Mesendoderm (in vitro differentiated cells): ENCODE data around the gene FADS2. TPM values are rescaled to one million over a fixed set of nuclear protein-coding genes. Genes with fewer than 3 reads are reported as not detected.

Experiments used
- DNase-seq: peaks from one replicate; pipeline ENCODE4 v3.0.0; 2013
- H2AK5ac ChIP-seq: 2 replicates; pipeline ENCODE4 v1.6.1; 2013; ENCODE audit warnings: low read length, inconsistent platforms
- H2BK120ac ChIP-seq: 2 replicates; pipeline ENCODE4 v1.6.1; 2013; ENCODE audit warnings: low read depth, mild to moderate bottlenecking, low read length, moderate library complexity, mixed read lengths
- H2BK15ac ChIP-seq: replicated peaks from 2 replicates; pipeline ENCODE4 v1.6.1; 2013; ENCODE audit warnings: low read depth, mild to moderate bottlenecking, moderate library complexity
- H2BK5ac ChIP-seq: 2 replicates; pipeline ENCODE4 v1.6.1; 2013; ENCODE audit warnings: low read length, inconsistent platforms
- H3K18ac ChIP-seq: 2 replicates; pipeline ENCODE4 v1.6.1; 2013; ENCODE audit warnings: mild to moderate bottlenecking, low read length, mixed read lengths
- H3K23ac ChIP-seq: one replicate; pipeline ENCODE4 v1.6.1; 2013; ENCODE audit warnings: low read length
- H3K27ac ChIP-seq: 2 replicates; pipeline ENCODE4 v1.5.1; 2013; ENCODE audit warnings: low read depth, mild to moderate bottlenecking, inconsistent platforms, low read length, moderate library complexity
- H3K27me3 ChIP-seq: 2 replicates; pipeline ENCODE4 v1.6.1; 2013; ENCODE audit warnings: low read length, control low read depth, mild to moderate bottlenecking, inconsistent platforms; ENCODE audit not compliant: insufficient read depth, poor library complexity
- H3K36me3 ChIP-seq: 2 replicates; pipeline ENCODE4 v1.6.1; 2013; ENCODE audit warnings: low read length, inconsistent platforms; ENCODE audit not compliant: control insufficient read depth, insufficient read depth
- H3K4ac ChIP-seq: one replicate; pipeline ENCODE4 v1.6.1; 2013; ENCODE audit warnings: low read depth, mild to moderate bottlenecking, low read length, moderate library complexity
- H3K4me1 ChIP-seq: 2 replicates; pipeline ENCODE4 v1.6.1; 2013; ENCODE audit warnings: low read depth, low read length, inconsistent platforms; ENCODE audit not compliant: control insufficient read depth
- H3K4me2 ChIP-seq: 2 replicates; pipeline ENCODE4 v1.6.1; 2013; ENCODE audit warnings: low read length
- H3K4me3 ChIP-seq: 2 replicates; pipeline ENCODE4 v1.5.1; 2013; ENCODE audit warnings: mild to moderate bottlenecking, low read length
- H3K56ac ChIP-seq: one replicate; pipeline ENCODE4 v1.6.1; 2013; ENCODE audit warnings: low read length
- H3K79me1 ChIP-seq: 2 replicates; pipeline ENCODE4 v1.6.1; 2013; ENCODE audit warnings: low read length, inconsistent platforms
- H3K79me2 ChIP-seq: 2 replicates; pipeline ENCODE4 v1.6.1; 2013; ENCODE audit warnings: mild to moderate bottlenecking, low read length; ENCODE audit not compliant: control insufficient read depth, insufficient read depth
- H3K9ac ChIP-seq: 2 replicates; pipeline ENCODE4 v1.6.1; 2013; ENCODE audit warnings: low read length, inconsistent platforms
- H4K5ac ChIP-seq: one replicate; pipeline ENCODE4 v1.6.1; 2013; ENCODE audit warnings: low read length
- H4K8ac ChIP-seq: one replicate; pipeline ENCODE4 v1.6.1; 2013; ENCODE audit warnings: low read depth, mild to moderate bottlenecking, control low read depth, low read length, moderate library complexity
- WGBS: extraction: QIAGEN DNeasy Blood & Tissue Kit; methylation state at CpG from one replicate; pipeline ENCODE4 v1.1.7; 2013; ENCODE audit warnings: low lambda C conversion rate, missing lambda C conversion rate; ENCODE audit not compliant: insufficient coverage; ENCODE audit errors: extremely low coverage; 5-methylcytosine and 5-hydroxymethylcytosine counted together
- polyA plus RNA-seq, 2 experiments: library from polyadenylated mRNA; stranded (reverse); fragments of 200-250 nt; gene quantifications; one replicate each; pipeline ENCODE4 v1.2.3, GENCODE V29; 2013

Gene FADS2
- 493 TPM for polyA plus RNA-seq (2013, experiment 1 of 2)
- 506 TPM for polyA plus RNA-seq (2013, experiment 2 of 2)

DNA sequence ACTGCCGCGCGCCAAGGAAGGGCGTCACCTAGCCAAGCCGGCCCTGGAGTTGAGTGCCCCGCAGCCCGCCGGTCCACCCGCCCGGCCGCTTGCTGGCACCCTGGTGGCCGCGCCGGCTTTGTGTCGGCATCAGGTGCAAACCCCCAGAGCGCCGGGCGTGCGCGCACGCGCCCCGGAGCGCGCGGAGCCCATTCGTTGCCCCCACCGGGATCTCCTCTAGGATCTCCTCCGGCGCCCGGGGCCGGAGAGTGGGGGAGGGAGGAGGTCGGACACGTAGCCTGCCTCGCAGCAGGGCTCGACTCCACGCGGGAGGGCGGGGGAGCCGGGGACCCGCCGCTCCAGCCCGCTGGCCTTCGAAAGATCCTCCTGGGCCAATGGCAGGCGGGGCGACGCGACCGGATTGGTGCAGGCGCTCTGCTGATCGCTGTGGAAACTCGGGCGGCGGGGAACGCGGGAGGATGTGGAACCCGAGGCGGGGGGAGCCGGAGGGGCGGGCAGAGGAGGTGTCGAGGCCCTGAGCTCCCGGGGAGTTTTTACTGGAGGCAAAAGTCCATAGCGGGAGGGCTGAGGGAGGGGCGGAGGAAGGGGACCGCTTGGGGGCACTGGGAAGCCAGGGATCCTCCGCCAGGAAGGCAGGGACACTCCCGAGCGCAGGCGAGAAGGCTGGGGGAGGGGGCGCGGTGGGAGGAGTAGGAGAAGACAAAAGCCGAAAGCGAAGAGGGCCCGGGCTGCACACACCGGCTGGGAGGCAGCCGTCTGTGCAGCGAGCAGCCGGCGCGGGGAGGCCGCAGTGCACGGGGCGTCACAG is at the start of gene FADS2:
TSS of gene FADS2 (plus strand) at position 730 of the 808 bp plus-strand sequence. CDS start 91 bp downstream, outside the sequence.
- peak within 1 kb of the TSS; percentile 98 for H3K4me2 ChIP-seq
- peak within 1 kb of the TSS; percentile 78 for H2AK5ac ChIP-seq
- H3K18ac ChIP-seq = peak within 1 kb of the TSS; percentile 83
- H3K4me1 ChIP-seq = peaks cover 24% of the 10 kb centered on the region
- H2BK120ac ChIP-seq = peak within 1 kb of the TSS; percentile 84
- peak within 1 kb of the TSS; percentile 8 for H4K5ac ChIP-seq
- H4K8ac ChIP-seq = peak within 1 kb of the TSS; percentile 7
- H3K36me3 ChIP-seq = no peaks in the 10 kb centered on the region
- no peak within 1 kb of the TSS for H2BK15ac ChIP-seq
- H3K56ac ChIP-seq = peak within 1 kb of the TSS; percentile 100
- WGBS = no CpG with 5 or more reads among the region's 83 CpGs
- H3K79me1 ChIP-seq = peaks cover 24% of the 10 kb centered on the region
- H3K9ac ChIP-seq = peak within 1 kb of the TSS; percentile 100
- H3K4ac ChIP-seq = peak within 1 kb of the TSS; percentile 96
- H3K27me3 ChIP-seq = no peaks in the 10 kb centered on the region
- peak within 1 kb of the TSS; percentile 93 for H3K27ac ChIP-seq
- peak; percentile 98 for DNase-seq
- peak within 1 kb of the TSS; percentile 97 for H3K23ac ChIP-seq
- peak within 1 kb of the TSS; percentile 98 for H2BK5ac ChIP-seq
- peaks cover 46% of the 10 kb centered on the region for H3K79me2 ChIP-seq
- peak within 1 kb of the TSS; percentile 98 for H3K4me3 ChIP-seq

- Histone ChIP-seq H3K79me2 (no peaks in the 10 kb centered on the region), H2BK5ac (no peak overlapping the region), H2BK15ac (no peak overlapping the region), H3K23ac (no peak overlapping the region), H3K4me2 (no peak overlapping the region), H3K4me1 (no peaks in the 10 kb centered on the region), H3K4me3 (no peak overlapping the region), H3K27me3 (no peaks in the 10 kb centered on the region), H4K5ac (no peak overlapping the region), H2BK120ac (no peak overlapping the region), H3K27ac (no peak overlapping the region), H3K9ac (no peak overlapping the region), H3K36me3 (no peaks in the 10 kb centered on the region), H3K4ac (no peak overlapping the region), H4K8ac (no peak overlapping the region), H3K56ac (no peak overlapping the region), H3K79me1 (no peaks in the 10 kb centered on the region), H3K18ac (no peak overlapping the region), H2AK5ac (no peak overlapping the region)
- no peak for DNase-seq
- WGBS = no CpG with 5 or more reads among the region's 11 CpGs
Measured at GRCh38 chr11:61778357-61778886, 49.7 kb upstream of the FADS2 start.

GRCh38 chr11:61778920-61779650 is 49.0 kb upstream of the FADS2 start:
- Histone ChIP-seq H2BK120ac (no peak overlapping the region), H3K56ac (no peak overlapping the region), H2AK5ac (no peak overlapping the region), H3K4ac (no peak overlapping the region), H4K8ac (no peak overlapping the region), H3K4me2 (no peak overlapping the region), H2BK5ac (no peak overlapping the region), H3K23ac (no peak overlapping the region), H3K36me3 (no peaks in the 10 kb centered on the region), H3K9ac (no peak overlapping the region), H3K27ac (no peak overlapping the region), H2BK15ac (no peak overlapping the region), H3K18ac (no peak overlapping the region), H4K5ac (no peak overlapping the region), H3K27me3 (no peaks in the 10 kb centered on the region), H3K79me1 (no peaks in the 10 kb centered on the region), H3K4me3 (no peak overlapping the region), H3K79me2 (no peaks in the 10 kb centered on the region), H3K4me1 (no peaks in the 10 kb centered on the region)
- no CpG with 5 or more reads among the region's 24 CpGs for WGBS
- no peak for DNase-seq

DNA sequence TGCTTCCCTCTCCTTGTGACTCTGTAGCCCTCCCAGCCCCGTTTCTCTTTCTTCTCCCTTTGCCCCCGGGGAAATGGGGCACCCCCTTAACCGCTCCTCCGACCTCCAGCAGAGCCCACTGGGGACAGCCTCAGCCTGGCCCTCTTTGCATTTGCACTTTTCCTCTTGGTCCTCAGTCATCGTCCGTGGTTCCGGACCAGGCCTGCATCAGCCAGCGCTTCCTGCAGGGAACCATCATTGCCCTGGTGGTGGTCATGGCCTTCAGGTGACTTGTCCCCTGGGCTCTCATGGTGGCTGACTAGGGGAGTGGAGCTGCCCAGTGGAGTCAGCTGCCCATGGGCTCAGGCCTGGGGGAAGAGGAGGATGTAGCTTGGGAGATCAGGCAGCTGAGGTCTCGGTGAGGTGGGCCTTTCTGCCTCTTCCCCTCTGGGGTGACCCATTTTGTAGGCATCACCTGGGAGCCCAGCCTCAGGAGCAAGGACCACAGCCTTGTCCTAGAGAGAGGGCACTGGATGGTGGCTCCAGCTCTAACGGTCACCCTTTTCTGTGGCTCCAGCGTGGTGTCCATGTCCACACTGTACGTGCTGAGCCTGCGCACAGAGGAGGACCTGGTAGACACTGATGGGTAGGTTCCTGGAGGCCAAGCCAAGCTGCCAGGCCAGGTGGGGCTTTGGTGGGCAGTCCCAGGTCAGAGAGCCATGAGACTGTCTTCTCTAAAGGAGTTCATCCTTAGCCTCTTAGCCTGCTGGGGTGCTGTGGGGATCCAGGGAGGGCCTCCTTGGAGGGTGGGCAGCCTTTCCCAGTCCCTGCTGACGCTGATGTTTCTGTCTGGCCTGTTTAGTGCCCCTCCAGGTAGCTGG is 48.2 kb upstream of the FADS2 start:
- Histone ChIP-seq H3K79me1 (no peaks in the 10 kb centered on the region), H2BK5ac (no peak overlapping the region), H3K27me3 (no peaks in the 10 kb centered on the region), H2BK15ac (no peak overlapping the region), H3K4me2 (no peak overlapping the region), H3K4ac (no peak overlapping the region), H2AK5ac (no peak overlapping the region), H3K4me1 (no peaks in the 10 kb centered on the region), H3K79me2 (no peaks in the 10 kb centered on the region), H3K4me3 (no peak overlapping the region), H4K8ac (no peak overlapping the region), H4K5ac (no peak overlapping the region), H3K18ac (no peak overlapping the region), H3K9ac (no peak overlapping the region), H3K23ac (no peak overlapping the region), H2BK120ac (no peak overlapping the region), H3K36me3 (no peaks in the 10 kb centered on the region), H3K56ac (no peak overlapping the region), H3K27ac (no peak overlapping the region)
- WGBS = no CpG with 5 or more reads among the region's 14 CpGs
- DNase-seq = no peak

- Histone ChIP-seq H3K4me2 (no peak overlapping the region), H2AK5ac (no peak overlapping the region), H3K79me1 (no peaks in the 10 kb centered on the region), H3K4me1 (no peaks in the 10 kb centered on the region), H4K5ac (no peak overlapping the region), H2BK5ac (no peak overlapping the region), H3K9ac (no peak overlapping the region), H3K36me3 (no peaks in the 10 kb centered on the region), H3K23ac (no peak overlapping the region), H3K27ac (no peak overlapping the region), H3K27me3 (no peaks in the 10 kb centered on the region), H3K4ac (no peak overlapping the region), H3K56ac (no peak overlapping the region), H2BK15ac (no peak overlapping the region), H3K18ac (no peak overlapping the region), H3K79me2 (no peaks in the 10 kb centered on the region), H2BK120ac (no peak overlapping the region), H3K4me3 (no peak overlapping the region), H4K8ac (no peak overlapping the region)
- WGBS = no CpG with 5 or more reads among the region's 9 CpGs
- DNase-seq = no peak
Measured at GRCh38 chr11:61780581-61781162, 47.4 kb upstream of the FADS2 start.
